HUES6 (cell line): Measurements from ENCODE around the gene SF1.

Experiments
- H3K27ac ChIP-seq: 2 replicates; pipeline ENCODE4 v1.7.0; 2013; ENCODE audit warnings: low read depth, mild to moderate bottlenecking, low read length, inconsistent platforms
- H3K27me3 ChIP-seq: 2 replicates; pipeline ENCODE4 v1.6.1; 2013; ENCODE audit warnings: low read length; ENCODE audit not compliant: control insufficient read depth, insufficient read depth
- H3K36me3 ChIP-seq: 2 replicates; pipeline ENCODE4 v1.6.1; 2013; ENCODE audit warnings: low read length; ENCODE audit not compliant: control insufficient read depth, insufficient read depth
- H3K4me1 ChIP-seq: 2 replicates; pipeline ENCODE4 v1.6.1; 2013; ENCODE audit warnings: low read length; ENCODE audit not compliant: control insufficient read depth, insufficient read depth
- H3K4me3 ChIP-seq: 2 replicates; pipeline ENCODE4 v1.5.1; 2013; ENCODE audit warnings: low read depth, low read length
- H3K9ac ChIP-seq: one replicate; pipeline ENCODE4 v1.6.1; 2013; ENCODE audit warnings: mild to moderate bottlenecking, low read length
- H3K9me3 ChIP-seq: 2 replicates; pipeline ENCODE4 v1.6.1; 2013; ENCODE audit warnings: low read depth, low read length; ENCODE audit not compliant: control insufficient read depth, insufficient read depth

SF1 gene

DNA sequence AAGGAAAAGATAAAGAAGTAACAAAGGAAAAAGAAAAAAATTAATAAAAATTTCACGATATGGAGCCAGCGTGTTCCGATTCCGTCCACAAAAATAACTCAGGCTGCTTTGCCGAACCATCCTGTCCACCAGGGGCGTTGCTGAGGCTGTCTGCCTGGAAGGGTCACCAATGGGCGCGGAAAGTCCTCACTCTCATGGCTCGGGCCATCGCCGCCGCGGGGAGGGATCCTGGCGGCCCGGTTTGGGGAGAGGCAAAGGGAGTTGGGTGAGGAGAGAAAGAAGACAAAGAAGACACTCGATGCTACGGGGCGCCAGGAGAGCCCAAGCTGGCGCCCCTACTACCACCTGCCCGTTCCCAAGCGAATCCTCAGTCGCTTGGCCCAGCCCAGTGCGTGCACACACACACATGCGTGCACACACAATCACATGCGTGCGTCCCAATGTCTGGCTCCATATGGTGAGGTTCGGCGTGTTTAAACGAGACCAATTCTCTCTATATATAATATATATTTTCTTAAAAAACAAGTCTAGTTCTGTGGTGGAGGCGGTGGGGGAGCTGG, 13.0 kb downstream of the SF1 start:
- Histone ChIP-seq H3K4me3 (no peak overlapping the region), H3K9ac (no peak overlapping the region), H3K4me1 (peaks cover 59% of the 10 kb centered on the region), H3K9me3 (no peaks in the 10 kb centered on the region), H3K36me3 (peaks cover 69% of the 10 kb centered on the region), H3K27me3 (no peaks in the 10 kb centered on the region), H3K27ac (no peak overlapping the region)

DNA sequence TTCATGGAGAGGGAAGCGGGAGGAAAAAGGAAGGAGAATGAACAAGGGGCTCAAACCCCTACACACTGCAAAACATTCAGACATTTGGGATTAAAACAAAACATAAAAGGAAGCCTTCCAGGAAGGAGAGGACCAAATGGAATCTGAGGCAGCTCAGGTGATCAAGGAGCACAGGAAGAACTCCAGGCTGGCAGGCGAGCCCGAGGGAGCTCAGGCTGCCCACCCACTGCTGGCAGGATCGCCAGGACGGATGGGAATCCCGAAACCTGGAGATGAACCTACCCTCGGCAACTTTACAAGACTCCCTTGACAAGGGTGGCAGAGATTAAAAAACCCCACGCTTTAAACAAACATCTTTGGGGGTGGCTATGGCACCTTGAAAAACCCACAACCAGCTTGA, 13.6 kb downstream of the SF1 start:
- no peak overlapping the region for H3K4me3 ChIP-seq
- peaks cover 65% of the 10 kb centered on the region for H3K4me1 ChIP-seq
- H3K27ac ChIP-seq, result 0 out of 2 replicates have a peak overlapping the region, but pooled peaks have one; percentile 83
- H3K36me3 ChIP-seq, result peaks cover 63% of the 10 kb centered on the region
- H3K27me3 ChIP-seq, result no peaks in the 10 kb centered on the region
- H3K9ac ChIP-seq, result no peak overlapping the region
- no peaks in the 10 kb centered on the region for H3K9me3 ChIP-seq

- Histone ChIP-seq H3K9me3 (no peaks in the 10 kb centered on the region), H3K27me3 (no peaks in the 10 kb centered on the region), H3K4me1 (peaks cover 71% of the 10 kb centered on the region), H3K27ac (peak overlapping the region; percentile 83), H3K36me3 (peaks cover 57% of the 10 kb centered on the region), H3K9ac (peak overlapping the region; percentile 60), H3K4me3 (no peak overlapping the region)
Observed at GRCh38 chr11:64764040-64764611, 14.2 kb downstream of the SF1 start.

GRCh38 chr11:64763526-64764039, 14.8 kb downstream of the SF1 start:
- Histone ChIP-seq H3K9me3 (no peaks in the 10 kb centered on the region), H3K9ac (peak overlapping the region; percentile 60), H3K4me1 (peaks cover 71% of the 10 kb centered on the region)

GRCh38 chr11:64762674-64763525, 15.4 kb downstream of the SF1 start:
- Histone ChIP-seq H3K4me3 (peak overlapping the region; percentile 8; the same call in 1 of the 2 replicates), H3K4me1 (peaks cover 71% of the 10 kb centered on the region), H3K36me3 (peaks cover 45% of the 10 kb centered on the region), H3K27me3 (no peaks in the 10 kb centered on the region), H3K9ac (peak overlapping the region; percentile 60), H3K27ac (peak overlapping the region; percentile 83), H3K9me3 (no peaks in the 10 kb centered on the region)

More at GRCh38 chr11:64763526-64764039, 14.8 kb downstream of the SF1 start:
- Histone ChIP-seq H3K36me3 (peaks cover 51% of the 10 kb centered on the region), H3K4me3 (peak overlapping the region; percentile 8; the same call in 1 of the 2 replicates), H3K27ac (peak overlapping the region; percentile 83), H3K27me3 (no peaks in the 10 kb centered on the region)

DNA sequence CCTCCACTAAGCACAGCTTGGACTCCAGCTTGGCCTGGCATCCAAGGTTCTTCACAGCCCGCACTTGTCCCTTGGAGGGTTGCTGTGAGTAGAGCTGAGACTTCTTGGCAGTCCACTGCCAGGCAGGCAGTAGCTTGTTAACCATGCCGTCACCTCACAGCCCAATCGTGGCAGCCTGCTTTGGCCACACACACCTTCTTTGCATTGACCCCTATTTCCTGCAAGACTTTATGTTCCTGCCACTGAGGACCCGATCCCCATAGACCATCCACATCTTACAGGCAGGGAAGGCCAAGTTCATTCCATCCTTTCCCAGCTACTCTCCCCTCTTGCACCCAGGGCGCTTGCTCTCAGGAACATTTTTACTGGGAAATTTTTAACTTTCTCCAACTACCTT, 16.1 kb downstream of the SF1 start:
- H3K4me3 ChIP-seq, result no peak overlapping the region; the same call in 1 of the 2 replicates
- no peaks in the 10 kb centered on the region for H3K9me3 ChIP-seq
- peak overlapping the region; percentile 60 for H3K9ac ChIP-seq
- peak overlapping the region; percentile 83 for H3K27ac ChIP-seq
- H3K36me3 ChIP-seq, result peaks cover 38% of the 10 kb centered on the region
- H3K4me1 ChIP-seq, result peaks cover 68% of the 10 kb centered on the region
- no peaks in the 10 kb centered on the region for H3K27me3 ChIP-seq

GRCh38 chr11:64760759-64761420, 17.5 kb downstream of the SF1 start:
- Histone ChIP-seq H3K36me3 (peaks cover 28% of the 10 kb centered on the region), H3K9ac (no peak overlapping the region), H3K4me1 (peaks cover 62% of the 10 kb centered on the region), H3K27me3 (no peaks in the 10 kb centered on the region), H3K27ac (no peak overlapping the region), H3K4me3 (no peak overlapping the region), H3K9me3 (no peaks in the 10 kb centered on the region)

DNA sequence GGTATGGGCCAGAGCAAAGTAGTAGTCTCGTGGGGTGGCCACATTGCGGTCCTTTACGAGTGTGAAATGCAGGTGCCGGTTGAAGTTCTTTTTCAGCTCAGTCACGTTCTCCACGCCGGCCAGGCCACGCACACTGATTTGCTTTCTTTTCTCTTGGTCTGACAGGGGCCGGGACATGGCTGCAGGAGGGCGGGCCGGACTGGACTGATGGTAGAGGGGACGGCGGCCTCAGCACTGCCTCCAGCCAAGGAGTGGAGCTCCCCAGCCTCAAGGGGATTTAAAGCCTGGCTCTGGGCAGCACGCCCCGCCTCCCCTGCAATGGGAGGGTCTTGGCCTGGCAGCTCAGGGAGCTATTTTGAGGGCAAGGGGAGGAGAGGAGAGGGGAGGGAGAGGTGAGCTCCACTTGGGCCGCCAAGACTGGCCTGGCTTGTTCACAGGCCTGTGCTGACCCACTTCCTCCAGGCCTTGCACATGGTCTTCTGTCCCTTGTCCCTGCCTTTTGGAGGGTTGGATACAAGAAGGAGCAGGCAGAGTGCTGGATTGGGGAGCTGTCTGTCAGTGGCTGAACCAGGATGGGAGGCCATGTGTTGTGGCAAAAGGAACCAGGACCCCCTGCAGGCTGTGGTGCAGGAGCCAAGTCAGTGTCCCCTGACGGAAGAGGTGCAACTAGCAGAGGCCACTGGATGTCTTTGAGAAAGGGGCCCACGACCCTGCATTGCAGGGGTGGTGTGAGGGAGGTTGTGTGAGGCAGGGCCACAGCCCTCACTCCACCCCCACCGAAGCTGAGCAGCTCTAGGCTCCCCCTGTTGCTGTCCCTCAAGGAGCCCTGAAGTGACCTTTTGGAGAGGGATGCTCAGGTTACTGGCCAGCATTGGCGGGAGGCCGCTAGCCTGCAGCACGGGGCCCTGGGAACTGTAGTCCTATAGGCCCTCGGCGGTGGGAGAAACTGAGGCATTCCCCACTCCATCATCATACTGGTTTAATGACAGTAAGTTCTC, 18.3 kb downstream of the SF1 start, which contains the start of gene PYGM:
TSS of gene PYGM (minus strand) at position 253 of the 998 bp plus-strand sequence. CDS start at position 177, 76 bp downstream.
- Histone ChIP-seq H3K27me3 (no peaks in the 10 kb centered on the region), H3K9ac (peak within 1 kb of the TSS; percentile 34), H3K36me3 (peaks cover 20% of the 10 kb centered on the region), H3K27ac (no peak within 1 kb of the TSS), H3K9me3 (no peaks in the 10 kb centered on the region), H3K4me1 (peaks cover 56% of the 10 kb centered on the region), H3K4me3 (no peak within 1 kb of the TSS)

DNA sequence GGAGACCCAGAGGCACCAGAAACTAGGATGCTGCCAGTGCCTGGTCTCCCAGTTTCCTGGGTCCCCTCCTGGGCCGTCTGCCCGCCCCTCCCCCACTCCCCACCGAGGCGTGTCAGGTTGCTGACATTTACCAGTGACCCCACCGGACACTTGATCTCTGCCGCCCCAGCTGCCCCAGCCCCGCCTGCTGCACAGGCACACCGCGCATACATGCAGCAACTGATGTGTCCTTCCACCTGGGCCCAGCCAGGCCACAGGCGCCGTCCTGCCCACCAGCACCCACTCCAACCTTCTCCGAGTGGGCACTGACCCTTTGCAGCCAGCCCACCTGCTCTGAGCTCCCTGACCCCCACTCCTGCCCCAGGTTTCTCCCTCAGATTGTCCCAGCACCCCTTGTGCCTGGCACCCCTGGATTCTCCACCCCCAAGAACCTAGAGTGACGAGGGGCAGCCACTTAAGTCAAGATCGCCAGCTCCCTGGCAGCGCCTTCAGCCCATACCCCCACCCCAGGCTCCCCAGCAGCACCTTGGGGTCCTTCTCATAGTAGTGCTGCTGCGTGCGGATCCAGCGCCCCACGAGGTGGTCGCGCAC, 19.1 kb downstream of the SF1 start:
- Histone ChIP-seq H3K4me1 (peaks cover 52% of the 10 kb centered on the region), H3K36me3 (peaks cover 12% of the 10 kb centered on the region), H3K4me3 (no peak overlapping the region), H3K27ac (no peak overlapping the region), H3K9ac (no peak overlapping the region), H3K9me3 (no peaks in the 10 kb centered on the region), H3K27me3 (no peaks in the 10 kb centered on the region)
